ENCODE measurements around the gene MS4A8.

DNA sequence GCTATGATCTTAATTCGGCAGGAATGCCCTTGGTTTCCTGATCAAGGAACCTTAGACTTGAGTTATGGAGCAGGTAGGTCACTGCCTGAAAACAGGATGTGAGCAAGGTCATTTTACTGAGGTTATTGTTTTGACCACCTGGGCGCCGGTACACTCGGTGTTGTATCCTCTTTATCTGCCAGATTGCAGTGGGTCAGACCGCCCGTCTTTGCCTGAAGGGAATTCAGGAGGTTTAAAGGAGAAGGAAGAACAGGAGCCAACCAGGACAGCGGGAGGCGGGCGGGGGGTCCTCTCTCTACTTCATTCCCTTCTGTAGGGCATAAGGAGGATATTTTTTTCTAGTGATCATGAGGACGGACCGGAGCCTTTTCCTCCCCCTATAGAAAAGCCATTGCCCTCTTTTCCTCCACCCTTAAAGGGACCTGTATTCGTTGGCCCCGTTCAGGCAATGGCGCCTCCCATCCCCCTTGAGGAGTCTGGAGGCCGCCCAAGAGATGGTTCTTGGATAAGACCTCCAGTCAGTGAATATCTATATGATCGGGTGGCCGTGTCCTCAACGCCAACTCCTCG is 57.9 kb downstream of the MS4A8 start:
- TF ChIP-seq EZH2phosphoT487 (IDR thresholded peaks at IDR 0.05; ENCODE audit: insufficient read depth, low read depth): no peak
- TF ChIP-seq EZH2 (IDR thresholded peaks at IDR 0.05; ENCODE audit: insufficient read depth, poor library complexity, severe bottlenecking): no peak
